Measurements from ENCODE around the gene MGAM2.

Gene MGAM2

DNA sequence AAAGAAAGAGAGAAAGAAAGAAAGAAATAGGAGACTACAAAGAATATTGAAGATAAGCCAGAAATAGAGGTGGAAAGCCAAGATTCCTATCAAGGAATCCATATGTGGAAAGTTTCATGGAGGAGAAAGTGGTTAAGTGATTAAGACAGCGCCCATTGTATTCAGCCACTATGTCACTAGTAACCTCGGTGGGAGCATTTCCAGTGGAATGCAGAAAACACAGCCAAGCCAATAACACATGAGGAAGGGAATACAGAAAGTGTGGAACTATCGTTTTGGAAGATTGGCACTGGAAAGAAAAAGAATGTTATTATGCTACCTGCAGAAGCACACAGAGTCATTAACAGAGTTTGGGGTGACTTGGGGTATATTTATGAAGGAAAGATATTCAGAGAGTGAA, 2.7 kb downstream of the MGAM2 start:
- H3K4me3 ChIP-seq (ENCODE audit: control insufficient read depth, low read depth, low read length): no peak overlapping the region
- DNase-seq (ENCODE audit: low read depth): no peak
- TF ChIP-seq CTCF (IDR thresholded peaks at IDR 0.05; ENCODE audit: control insufficient read depth, insufficient read depth, low read depth, low read length, missing control alignments): no peak

DNA sequence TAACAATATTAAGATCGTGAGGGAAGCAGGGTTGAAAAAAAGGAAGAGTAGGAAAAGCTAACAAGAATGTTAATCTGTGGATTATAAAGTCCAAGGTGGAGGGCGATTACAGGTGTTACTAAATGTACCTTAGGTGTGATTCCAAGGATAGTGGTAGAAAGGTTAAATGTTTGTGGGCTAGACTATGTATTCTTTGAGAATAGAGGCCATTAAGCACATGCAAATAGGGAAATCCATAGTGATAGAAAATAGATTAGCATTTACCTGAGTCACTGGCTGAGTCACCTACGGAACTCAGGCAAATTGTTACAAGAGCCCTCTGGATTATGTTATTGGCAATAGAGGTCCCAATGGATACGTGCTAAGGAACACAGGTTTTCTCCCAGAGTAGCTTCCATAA, 9.0 kb downstream of the MGAM2 start:
- TF ChIP-seq CTCF (IDR thresholded peaks at IDR 0.05; ENCODE audit: control insufficient read depth, insufficient read depth, low read depth, low read length, missing control alignments): no peak
- no peak for DNase-seq (ENCODE audit: low read depth)
- no peak overlapping the region for H3K4me3 ChIP-seq (ENCODE audit: control insufficient read depth, low read depth, low read length)

DNA sequence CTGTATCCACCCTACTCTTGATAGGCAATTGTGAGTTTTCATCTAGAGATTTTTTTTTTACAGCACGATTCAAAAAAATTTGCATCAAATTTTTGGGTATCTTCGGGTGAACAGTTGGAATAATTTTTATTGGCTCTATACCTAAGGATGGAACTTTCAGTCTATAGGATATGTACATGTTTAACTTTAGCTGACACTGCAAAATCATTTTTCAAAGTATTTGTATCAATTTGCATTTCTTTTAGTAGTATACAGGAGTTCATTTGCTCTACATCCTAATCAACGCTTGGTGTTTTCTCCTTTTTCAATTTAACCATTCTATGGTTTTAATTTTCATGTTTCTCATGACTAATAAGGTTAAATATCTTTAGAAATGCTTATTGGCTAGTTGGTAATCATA, 11.7 kb downstream of the MGAM2 start:
- DNase-seq (ENCODE audit: low read depth): no peak
- H3K4me3 ChIP-seq (ENCODE audit: control insufficient read depth, low read depth, low read length): no peak overlapping the region
- TF ChIP-seq CTCF (IDR thresholded peaks at IDR 0.05; ENCODE audit: control insufficient read depth, insufficient read depth, low read depth, low read length, missing control alignments): no peak

GRCh38 chr7:142125256-142125955, 13.9 kb downstream of the MGAM2 start:
- no peak overlapping the region for H3K4me3 ChIP-seq (ENCODE audit: control insufficient read depth, low read depth, low read length)
- DNase-seq (ENCODE audit: low read depth): no peak
- no peak for TF ChIP-seq CTCF (IDR thresholded peaks at IDR 0.05; ENCODE audit: control insufficient read depth, insufficient read depth, low read depth, low read length, missing control alignments)

DNA sequence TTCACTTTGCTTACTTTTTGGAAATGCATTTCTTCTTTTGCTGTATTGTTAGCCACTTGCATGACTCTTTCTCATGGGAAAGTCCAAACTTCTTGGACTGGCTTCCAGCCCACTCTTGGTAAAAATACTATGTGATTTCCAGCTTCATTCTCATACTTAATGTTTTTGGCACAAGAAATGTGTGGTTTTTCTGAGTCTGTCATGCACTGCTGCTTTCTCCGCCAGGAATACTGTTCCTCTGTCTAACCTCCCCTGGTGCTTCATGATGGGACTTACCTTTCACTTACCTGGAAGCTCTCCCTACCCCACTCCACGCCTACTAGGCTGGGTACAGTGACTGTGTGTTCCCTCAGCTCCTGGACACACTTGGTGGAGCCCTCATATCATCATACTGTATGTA, 18.7 kb downstream of the MGAM2 start:
- no peak for DNase-seq (ENCODE audit: low read depth)
- no peak for TF ChIP-seq CTCF (IDR thresholded peaks at IDR 0.05; ENCODE audit: control insufficient read depth, insufficient read depth, low read depth, low read length, missing control alignments)

GRCh38 chr7:142131439-142132185, 20.1 kb downstream of the MGAM2 start:
- H3K4me3 ChIP-seq (ENCODE audit: control insufficient read depth, low read depth, low read length): no peak overlapping the region
- no peak for DNase-seq (ENCODE audit: low read depth)

More for the DNA sequence above, 18.7 kb downstream of the MGAM2 start:
- no peak overlapping the region for H3K4me3 ChIP-seq (ENCODE audit: control insufficient read depth, low read depth, low read length)

More at GRCh38 chr7:142131439-142132185, 20.1 kb downstream of the MGAM2 start:
- TF ChIP-seq CTCF (IDR thresholded peaks at IDR 0.05; ENCODE audit: control insufficient read depth, insufficient read depth, low read depth, low read length, missing control alignments): no peak
